Peyer's patch (tissue), 4 donors: ENCODE data around the gene VPS8.

ENCODE experiments used
- CTCF ChIP-seq, 6 experiments: fragments of 450-650 bp in 4 of 6; fragments of 200-600 bp in 2 of 6; sonication (generic) in 1 of 6; IDR thresholded peaks; one replicate each; pipeline ENCODE4 v1.5.1; 2017 to 2019; ENCODE audit warnings: antibody characterized with exemption in 6 of 6, mild to moderate bottlenecking in 3 of 6, moderate library complexity in 1 of 6
- POLR2A ChIP-seq, 2 donors: fragments of 450-650 bp; IDR thresholded peaks; one replicate each; pipeline ENCODE4 v1.5.1; 2017; ENCODE audit warnings: antibody characterized with exemption in 2 of 2, mild to moderate bottlenecking in 2 of 2, moderate library complexity in 2 of 2

GRCh38 chr3:184919651-184920050 is 107.7 kb downstream of the VPS8 start:
- TF ChIP-seq POLR2A (IDR thresholded peaks at IDR 0.05): no peak
- no peak for TF ChIP-seq CTCF (IDR thresholded peaks at IDR 0.05)
